Measurements from ENCODE around the gene CREB5.

CREB5 gene

DNA sequence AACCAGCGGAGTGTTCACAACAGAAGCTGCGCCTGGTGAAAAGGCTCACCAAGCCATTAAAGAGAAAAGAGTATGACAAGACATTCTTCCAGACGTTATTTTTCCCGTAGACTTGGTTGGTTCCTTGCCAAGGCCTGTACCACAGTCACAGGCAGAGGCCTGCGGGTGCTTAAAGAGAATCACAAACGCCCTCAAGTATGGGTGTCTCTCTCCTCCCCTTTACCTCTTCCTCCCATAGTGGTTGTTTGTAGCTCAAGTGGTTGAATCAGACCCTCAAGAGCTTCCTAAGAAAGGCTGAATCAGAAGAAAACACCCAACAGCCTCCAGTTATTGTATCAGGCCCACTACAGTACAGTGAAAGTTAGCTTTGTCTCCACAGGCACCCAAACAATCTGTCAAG is 169.0 kb downstream of the CREB5 start:
- H3K4me1 ChIP-seq (ENCODE audit: control insufficient read depth, insufficient read depth, low read length): no peaks in the 10 kb centered on the region
- no peaks in the 10 kb centered on the region for H3K9me3 ChIP-seq (ENCODE audit: control insufficient read depth, insufficient read depth, low read depth, low read length)
- H3K27ac ChIP-seq (ENCODE audit: low read depth, low read length): no peak overlapping the region
- no peaks in the 10 kb centered on the region for H3K27me3 ChIP-seq (ENCODE audit: control insufficient read depth, insufficient read depth, low read length)
- no peaks in the 10 kb centered on the region for H3K36me3 ChIP-seq (ENCODE audit: control insufficient read depth, insufficient read depth, low read length)
- H3K4me3 ChIP-seq (ENCODE audit: low read depth, low read length): no peak overlapping the region
- no peak overlapping the region for H3K9ac ChIP-seq (ENCODE audit: low read length)

DNA sequence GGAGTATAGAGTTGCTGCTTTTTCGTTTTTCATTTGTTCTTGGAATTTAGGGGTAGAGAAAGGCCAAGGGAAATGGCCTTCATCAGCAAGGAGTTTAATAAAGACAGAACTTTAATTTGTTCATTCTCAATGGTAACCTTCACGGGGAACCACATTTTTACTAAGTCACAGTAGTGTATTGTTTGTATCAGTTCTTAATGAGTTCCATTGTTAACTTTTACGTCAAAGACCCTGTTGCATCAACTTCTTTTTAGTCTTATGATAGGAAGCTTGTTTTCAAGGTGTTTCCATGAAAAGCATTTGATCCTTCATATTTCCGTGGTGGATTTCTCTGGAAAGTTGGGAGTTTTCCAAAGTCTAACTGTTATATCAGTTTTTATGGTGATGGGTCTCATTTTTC is 169.9 kb downstream of the CREB5 start:
- H3K36me3 ChIP-seq (ENCODE audit: control insufficient read depth, insufficient read depth, low read length): no peaks in the 10 kb centered on the region
- H3K27me3 ChIP-seq (ENCODE audit: control insufficient read depth, insufficient read depth, low read length): no peaks in the 10 kb centered on the region
- no peak overlapping the region for H3K4me3 ChIP-seq (ENCODE audit: low read depth, low read length)
- H3K4me1 ChIP-seq (ENCODE audit: control insufficient read depth, insufficient read depth, low read length): no peaks in the 10 kb centered on the region
- no peak overlapping the region for H3K27ac ChIP-seq (ENCODE audit: low read depth, low read length)
- no peaks in the 10 kb centered on the region for H3K9me3 ChIP-seq (ENCODE audit: control insufficient read depth, insufficient read depth, low read depth, low read length)
- H3K9ac ChIP-seq (ENCODE audit: low read length): no peak overlapping the region

GRCh38 chr7:28584235-28584634 is 171.9 kb downstream of the CREB5 start:
- Histone ChIP-seq H3K27me3 (ENCODE audit: control insufficient read depth, insufficient read depth, low read length) (no peaks in the 10 kb centered on the region), H3K36me3 (ENCODE audit: control insufficient read depth, insufficient read depth, low read length) (no peaks in the 10 kb centered on the region), H3K9ac (ENCODE audit: low read length) (no peak overlapping the region), H3K4me1 (ENCODE audit: control insufficient read depth, insufficient read depth, low read length) (no peaks in the 10 kb centered on the region), H3K9me3 (ENCODE audit: control insufficient read depth, insufficient read depth, low read depth, low read length) (no peaks in the 10 kb centered on the region), H3K4me3 (ENCODE audit: low read depth, low read length) (no peak overlapping the region), H3K27ac (ENCODE audit: low read depth, low read length) (no peak overlapping the region)

GRCh38 chr7:28586736-28587135 is 174.4 kb downstream of the CREB5 start:
- Histone ChIP-seq H3K27ac (ENCODE audit: low read depth, low read length) (no peak overlapping the region), H3K9ac (ENCODE audit: low read length) (no peak overlapping the region), H3K4me3 (ENCODE audit: low read depth, low read length) (no peak overlapping the region), H3K36me3 (ENCODE audit: control insufficient read depth, insufficient read depth, low read length) (no peaks in the 10 kb centered on the region), H3K27me3 (ENCODE audit: control insufficient read depth, insufficient read depth, low read length) (no peaks in the 10 kb centered on the region), H3K9me3 (ENCODE audit: control insufficient read depth, insufficient read depth, low read depth, low read length) (no peaks in the 10 kb centered on the region), H3K4me1 (ENCODE audit: control insufficient read depth, insufficient read depth, low read length) (no peaks in the 10 kb centered on the region)

DNA sequence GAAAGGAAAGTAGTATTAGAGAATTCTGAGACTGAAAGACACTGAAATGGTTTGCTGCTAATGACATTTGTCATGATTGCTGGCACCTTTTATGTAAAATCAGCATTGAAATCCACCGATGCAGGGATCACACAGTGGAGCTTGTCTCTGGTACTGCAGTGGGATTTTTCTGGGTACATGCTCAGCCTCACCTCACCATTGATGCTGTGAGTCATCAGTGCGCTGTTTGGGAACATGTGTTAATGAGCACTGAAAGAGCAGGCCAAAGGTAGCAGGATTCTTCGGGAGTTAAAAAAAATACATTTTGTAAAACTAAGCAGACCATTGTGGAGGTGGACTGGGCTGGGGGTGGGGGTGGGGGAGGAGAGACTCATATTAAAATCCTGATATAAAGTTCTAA is 174.9 kb downstream of the CREB5 start:
- H3K27ac ChIP-seq (ENCODE audit: low read depth, low read length): no peak overlapping the region
- no peaks in the 10 kb centered on the region for H3K9me3 ChIP-seq (ENCODE audit: control insufficient read depth, insufficient read depth, low read depth, low read length)
- no peaks in the 10 kb centered on the region for H3K27me3 ChIP-seq (ENCODE audit: control insufficient read depth, insufficient read depth, low read length)
- H3K4me3 ChIP-seq (ENCODE audit: low read depth, low read length): no peak overlapping the region
- no peaks in the 10 kb centered on the region for H3K36me3 ChIP-seq (ENCODE audit: control insufficient read depth, insufficient read depth, low read length)
- H3K4me1 ChIP-seq (ENCODE audit: control insufficient read depth, insufficient read depth, low read length): no peaks in the 10 kb centered on the region
- no peak overlapping the region for H3K9ac ChIP-seq (ENCODE audit: low read length)

- Histone ChIP-seq H3K27me3 (ENCODE audit: control insufficient read depth, insufficient read depth, low read length) (no peaks in the 10 kb centered on the region), H3K4me1 (ENCODE audit: control insufficient read depth, insufficient read depth, low read length) (no peaks in the 10 kb centered on the region), H3K9ac (ENCODE audit: low read length) (no peak overlapping the region), H3K4me3 (ENCODE audit: low read depth, low read length) (no peak overlapping the region), H3K36me3 (ENCODE audit: control insufficient read depth, insufficient read depth, low read length) (no peaks in the 10 kb centered on the region), H3K9me3 (ENCODE audit: control insufficient read depth, insufficient read depth, low read depth, low read length) (no peaks in the 10 kb centered on the region), H3K27ac (ENCODE audit: low read depth, low read length) (no peak overlapping the region)
Measured at GRCh38 chr7:28588602-28589001, 176.3 kb downstream of the CREB5 start.

- Histone ChIP-seq H3K4me1 (ENCODE audit: control insufficient read depth, insufficient read depth, low read length) (no peaks in the 10 kb centered on the region), H3K27ac (ENCODE audit: low read depth, low read length) (no peak overlapping the region), H3K4me3 (ENCODE audit: low read depth, low read length) (no peak overlapping the region), H3K9me3 (ENCODE audit: control insufficient read depth, insufficient read depth, low read depth, low read length) (no peaks in the 10 kb centered on the region), H3K9ac (ENCODE audit: low read length) (no peak overlapping the region), H3K27me3 (ENCODE audit: control insufficient read depth, insufficient read depth, low read length) (no peaks in the 10 kb centered on the region), H3K36me3 (ENCODE audit: control insufficient read depth, insufficient read depth, low read length) (no peaks in the 10 kb centered on the region)
Measured at GRCh38 chr7:28591041-28591674, 178.8 kb downstream of the CREB5 start.

DNA sequence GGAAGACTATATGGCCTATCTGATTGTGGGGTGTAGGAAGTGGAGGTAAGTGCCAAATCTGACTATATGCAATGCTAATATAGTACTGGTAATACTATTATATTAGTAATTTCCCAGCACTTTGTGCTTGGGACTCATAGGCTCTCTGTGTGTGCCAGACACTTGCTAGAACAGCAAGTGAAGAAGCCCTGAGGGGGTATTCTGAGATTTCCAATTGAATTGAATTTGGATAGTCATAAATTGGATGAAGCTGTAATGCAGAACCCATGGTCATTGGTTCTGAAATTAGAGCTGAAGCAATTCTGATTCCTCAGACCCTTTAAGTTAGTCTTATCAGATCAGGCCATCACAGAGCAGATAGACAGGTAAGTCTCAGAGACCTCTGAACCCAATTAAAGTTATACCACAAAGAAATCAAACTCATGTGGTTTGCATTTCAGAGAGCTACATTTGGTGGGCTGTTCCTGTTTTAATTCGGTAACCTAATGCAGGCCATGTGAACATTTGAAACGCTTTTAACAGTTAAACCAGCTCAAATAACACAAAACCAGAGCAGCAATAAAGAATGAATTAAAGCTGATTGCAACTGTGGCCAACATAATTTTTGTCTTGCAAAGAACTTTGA is 179.5 kb downstream of the CREB5 start:
- H3K36me3 ChIP-seq (ENCODE audit: control insufficient read depth, insufficient read depth, low read length): no peaks in the 10 kb centered on the region
- H3K4me3 ChIP-seq (ENCODE audit: low read depth, low read length): no peak overlapping the region
- H3K9ac ChIP-seq (ENCODE audit: low read length): no peak overlapping the region
- H3K27ac ChIP-seq (ENCODE audit: low read depth, low read length): no peak overlapping the region
- H3K4me1 ChIP-seq (ENCODE audit: control insufficient read depth, insufficient read depth, low read length): no peaks in the 10 kb centered on the region
- H3K27me3 ChIP-seq (ENCODE audit: control insufficient read depth, insufficient read depth, low read length): no peaks in the 10 kb centered on the region
- H3K9me3 ChIP-seq (ENCODE audit: control insufficient read depth, insufficient read depth, low read depth, low read length): no peaks in the 10 kb centered on the region

- Histone ChIP-seq H3K4me1 (ENCODE audit: control insufficient read depth, insufficient read depth, low read length) (no peaks in the 10 kb centered on the region), H3K9ac (ENCODE audit: low read length) (no peak overlapping the region), H3K36me3 (ENCODE audit: control insufficient read depth, insufficient read depth, low read length) (no peaks in the 10 kb centered on the region), H3K9me3 (ENCODE audit: control insufficient read depth, insufficient read depth, low read depth, low read length) (no peaks in the 10 kb centered on the region), H3K27ac (ENCODE audit: low read depth, low read length) (no peak overlapping the region), H3K4me3 (ENCODE audit: low read depth, low read length) (no peak overlapping the region), H3K27me3 (ENCODE audit: control insufficient read depth, insufficient read depth, low read length) (no peaks in the 10 kb centered on the region)
Measured at GRCh38 chr7:28592861-28593260, 180.5 kb downstream of the CREB5 start.

GRCh38 chr7:28595076-28595475 is 182.8 kb downstream of the CREB5 start:
- Histone ChIP-seq H3K9me3 (ENCODE audit: control insufficient read depth, insufficient read depth, low read depth, low read length) (no peaks in the 10 kb centered on the region), H3K4me3 (ENCODE audit: low read depth, low read length) (no peak overlapping the region), H3K9ac (ENCODE audit: low read length) (no peak overlapping the region), H3K36me3 (ENCODE audit: control insufficient read depth, insufficient read depth, low read length) (no peaks in the 10 kb centered on the region), H3K4me1 (ENCODE audit: control insufficient read depth, insufficient read depth, low read length) (no peaks in the 10 kb centered on the region), H3K27me3 (ENCODE audit: control insufficient read depth, insufficient read depth, low read length) (no peaks in the 10 kb centered on the region), H3K27ac (ENCODE audit: low read depth, low read length) (no peak overlapping the region)

DNA sequence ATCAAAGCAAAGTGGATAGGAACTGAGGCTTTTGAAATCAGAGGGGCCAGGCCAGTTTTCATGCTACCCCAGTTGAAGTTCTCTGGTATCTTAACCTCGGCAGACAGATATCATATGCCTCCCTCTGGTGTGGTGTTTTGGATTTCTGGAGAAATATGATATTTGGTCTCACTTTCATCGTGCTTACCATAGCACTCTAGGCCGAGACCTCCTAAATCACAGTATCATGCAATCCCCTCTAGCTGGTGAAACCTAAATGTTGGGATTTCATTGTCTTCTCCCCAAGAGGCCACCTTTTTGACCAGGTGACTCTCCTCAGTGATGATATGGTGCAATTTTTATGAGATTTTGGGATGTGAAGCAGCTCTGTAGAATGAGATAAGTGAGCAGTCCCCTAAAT is 183.5 kb downstream of the CREB5 start:
- Histone ChIP-seq H3K27ac (ENCODE audit: low read depth, low read length) (no peak overlapping the region), H3K36me3 (ENCODE audit: control insufficient read depth, insufficient read depth, low read length) (no peaks in the 10 kb centered on the region), H3K4me1 (ENCODE audit: control insufficient read depth, insufficient read depth, low read length) (no peaks in the 10 kb centered on the region), H3K27me3 (ENCODE audit: control insufficient read depth, insufficient read depth, low read length) (no peaks in the 10 kb centered on the region), H3K9me3 (ENCODE audit: control insufficient read depth, insufficient read depth, low read depth, low read length) (no peaks in the 10 kb centered on the region), H3K4me3 (ENCODE audit: low read depth, low read length) (no peak overlapping the region), H3K9ac (ENCODE audit: low read length) (no peak overlapping the region)

All from HUES6 (cell line).